Measurements from ENCODE around the gene RPS14. TPM values are rescaled to one million over a fixed set of nuclear protein-coding genes. Genes with fewer than 3 reads are reported as not detected.

The RPS14 gene
- total and polyA plus RNA-seq, 2 of the 8 experiments (the other 6 are each of a cell fraction or from before 2014, with no cell fraction given): 2,548 to 6,423 TPM

DNA sequence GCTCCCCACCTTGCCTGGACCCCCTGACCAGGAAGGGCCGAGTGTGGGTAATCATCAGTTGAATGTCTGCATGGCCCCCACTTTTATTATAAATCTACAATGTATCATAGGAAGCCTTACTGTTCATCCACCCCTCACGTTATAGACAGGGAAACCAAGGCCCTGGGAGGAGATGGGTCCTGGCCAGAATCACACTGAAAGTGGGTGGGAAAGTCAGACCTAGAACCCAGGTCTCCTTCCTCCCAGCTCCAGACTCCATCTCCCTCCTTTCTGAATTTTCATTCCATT, 53.9 kb downstream of the RPS14 start (continued):
- TF ChIP-seq, protein P1, sequence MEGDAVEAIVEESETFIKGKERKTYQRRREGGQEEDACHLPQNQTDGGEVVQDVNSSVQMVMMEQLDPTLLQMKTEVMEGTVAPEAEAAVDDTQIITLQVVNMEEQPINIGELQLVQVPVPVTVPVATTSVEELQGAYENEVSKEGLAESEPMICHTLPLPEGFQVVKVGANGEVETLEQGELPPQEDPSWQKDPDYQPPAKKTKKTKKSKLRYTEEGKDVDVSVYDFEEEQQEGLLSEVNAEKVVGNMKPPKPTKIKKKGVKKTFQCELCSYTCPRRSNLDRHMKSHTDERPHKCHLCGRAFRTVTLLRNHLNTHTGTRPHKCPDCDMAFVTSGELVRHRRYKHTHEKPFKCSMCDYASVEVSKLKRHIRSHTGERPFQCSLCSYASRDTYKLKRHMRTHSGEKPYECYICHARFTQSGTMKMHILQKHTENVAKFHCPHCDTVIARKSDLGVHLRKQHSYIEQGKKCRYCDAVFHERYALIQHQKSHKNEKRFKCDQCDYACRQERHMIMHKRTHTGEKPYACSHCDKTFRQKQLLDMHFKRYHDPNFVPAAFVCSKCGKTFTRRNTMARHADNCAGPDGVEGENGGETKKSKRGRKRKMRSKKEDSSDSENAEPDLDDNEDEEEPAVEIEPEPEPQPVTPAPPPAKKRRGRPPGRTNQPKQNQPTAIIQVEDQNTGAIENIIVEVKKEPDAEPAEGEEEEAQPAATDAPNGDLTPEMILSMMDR (IDR thresholded peaks at IDR 0.05; ENCODE audit: control extremely low read depth in 1 of 3, insufficient read depth in 1 of 3, low read depth in 1 of 3, low read length in 3 of 3): no peak
- TF ChIP-seq CREB1 (IDR thresholded peaks at IDR 0.05) (no peak), CTBP2 (IDR thresholded peaks at IDR 0.05; ENCODE audit: borderline replicate concordance, insufficient read depth, insufficient read length, low read length) (no peak), KDM5A (IDR thresholded peaks at IDR 0.05; ENCODE audit: low read length) (no peak), EZH2 (IDR thresholded peaks at IDR 0.05; ENCODE audit: low read depth, low read length, severe bottlenecking) (no peak)
- TF ChIP-seq, protein P2, sequence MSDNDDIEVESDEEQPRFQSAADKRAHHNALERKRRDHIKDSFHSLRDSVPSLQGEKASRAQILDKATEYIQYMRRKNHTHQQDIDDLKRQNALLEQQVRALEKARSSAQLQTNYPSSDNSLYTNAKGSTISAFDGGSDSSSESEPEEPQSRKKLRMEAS (IDR thresholded peaks at IDR 0.05): no peak
- TF ChIP-seq, protein P3, sequence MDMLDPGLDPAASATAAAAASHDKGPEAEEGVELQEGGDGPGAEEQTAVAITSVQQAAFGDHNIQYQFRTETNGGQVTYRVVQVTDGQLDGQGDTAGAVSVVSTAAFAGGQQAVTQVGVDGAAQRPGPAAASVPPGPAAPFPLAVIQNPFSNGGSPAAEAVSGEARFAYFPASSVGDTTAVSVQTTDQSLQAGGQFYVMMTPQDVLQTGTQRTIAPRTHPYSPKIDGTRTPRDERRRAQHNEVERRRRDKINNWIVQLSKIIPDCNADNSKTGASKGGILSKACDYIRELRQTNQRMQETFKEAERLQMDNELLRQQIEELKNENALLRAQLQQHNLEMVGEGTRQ (IDR thresholded peaks at IDR 0.05; ENCODE audit: low read length): no peak
